Heart left ventricle (tissue), 16 donors: Measurements from ENCODE around the gene PEF1. TPM values are rescaled to one million over a fixed set of nuclear protein-coding genes. Genes with fewer than 3 reads are reported as not detected.

Experiments used
- ATAC-seq, 4 donors: fragments of 200-7000 bp; cut with Tn5 transposase; one replicate each; pipeline ENCODE4 v1.9.1; 2020 to 2022; ENCODE audit warnings: moderate library complexity in 4 of 4, mild to moderate bottlenecking in 3 of 4, moderate number of reproducible peaks in 1 of 4
- DNase-seq, 5 donors: peaks; one replicate each; pipeline ENCODE4 v3.0.0-alpha.2; 2020
- H3K27ac ChIP-seq, 12 donors: fragments of 200-600 bp; sonication (generic) in 4 of 12; one replicate each; pipeline versions ENCODE4 v1.5.0 to v1.8.0; 2016 to 2022; ENCODE audit warnings: mild to moderate bottlenecking in 2 of 12
- H3K27me3 ChIP-seq, 9 donors: fragments of 200-600 bp; sonication (generic) in 2 of 9; one replicate each; pipeline versions ENCODE4 v1.5.1 to v1.8.0; 2016 to 2022; ENCODE audit warnings: mild to moderate bottlenecking in 3 of 9
- H3K36me3 ChIP-seq, 9 donors: fragments of 200-600 bp; sonication (generic) in 2 of 9; one replicate each; pipeline versions ENCODE4 v1.5.0 to v1.8.0; 2018 to 2022; ENCODE audit warnings: mild to moderate bottlenecking in 2 of 9
- H3K4me1 ChIP-seq, 12 donors: fragments of 200-600 bp; sonication (generic) in 4 of 12; one replicate each; pipeline versions ENCODE4 v1.5.0 to v1.8.0; 2016 to 2022; ENCODE audit warnings: mild to moderate bottlenecking in 3 of 12
- H3K4me3 ChIP-seq, 12 donors: fragments of 200-600 bp; sonication (generic) in 4 of 12; one replicate each; pipeline versions ENCODE4 v1.5.0 to v1.8.0; 2017 to 2022; ENCODE audit warnings: mild to moderate bottlenecking in 9 of 12, moderate library complexity in 4 of 12
- H3K9me3 ChIP-seq, 12 donors: fragments of 200-600 bp; sonication (generic) in 4 of 12; one replicate each; pipeline versions ENCODE4 v1.5.0 to v1.8.0; 2016 to 2022; ENCODE audit warnings: mild to moderate bottlenecking in 1 of 12
- POLR2A ChIP-seq, 2 donors: fragments of 450-650 bp; IDR thresholded peaks; one replicate each; pipeline ENCODE4 v1.6.1; 2017; ENCODE audit warnings: antibody characterized with exemption in 2 of 2, mild to moderate bottlenecking in 2 of 2, moderate library complexity in 2 of 2
- WGBS, 4 donors: extraction: QIAGEN DNeasy Blood & Tissue Kit in 2 of 4; methylation state at CpG; one replicate each; pipeline versions ENCODE4 v1.1.5 to v1.1.7; 2013 to 2018; 5-methylcytosine and 5-hydroxymethylcytosine counted together
- intact Hi-C, 10 donors: fragments of 100-400 bp; cut with DNase I; formaldehyde crosslinking; loops; one replicate each; pipeline versions ENCODE4 v1.11.1 to v1.14.2; 2022
- polyA plus RNA-seq, 2 donors: library from polyadenylated mRNA; stranded (reverse); fragments of 200-250 nt; gene quantifications; one replicate each; pipeline ENCODE4 v1.2.3, GENCODE V29; 2013
- total RNA-seq, 9 donors: library from RNA; depleted of rRNA in 2 of 9; stranded (reverse); fragments of >200 nt in 2 of 9; fragmentation: NEBNext Ultra II Directional in 3 of 9; extraction: Animal tissue kit (Norgen Biotek cat#: 25700) in 3 of 9; gene quantifications; one replicate each; pipeline versions ENCODE4 v1.1.0 to v1.2.4, GENCODE V29; 2016 to 2023
- TF ChIP-seq, protein P1 (sequence below), 12 donors: fragments of 200-600 bp; sonication (generic) in 4 of 12; IDR thresholded peaks; one replicate each; pipeline versions ENCODE4 v1.5.0 to v1.8.0; 2018 to 2022; ENCODE audit warnings: antibody characterized with exemption in 12 of 12, mild to moderate bottlenecking in 5 of 12
- donor health status: ischemic (EF 13 %, LVEDD 7.1; RV severe dilation, severe dysfunction).
- donor health status: healthy with polysubstance abuse.
- donor health status: DM: no; HTN: yes; CAD: no.
- donor health status: DM: no; HTN: no; CAD: no.
- donor health status: ischemic (EF 25% LVEDD 6.9; RV normal size, moderate dysfunction).
- donor health status: ischemic (EF 25% LVEDD 5.7; RV mildly dilated, moderate dysfunction).
- donor health status: healthy.
- donor health status: DM: yes; HTN: yes; CAD: no.
- donor health status: ischemic (EF 35%, LVEDD 5.7; RV mildly dilated, moderate dysfunction).
- donor health status: nonischemic (EF 11% LVEDD 7.7; RV severe dilation, severe dysfunction).
- donor health status: DM: yes; HTN: yes; CAD: no.
- donor health status: PGD.
- donor health status: ischemic (EF 29% LVEDD 5.4; RV normal size, mild dysfunction).
- donor health status: nonischemic (EF 23%, LVEDD 6.1; RV moderate dilation, normal function).

The PEF1 gene
- total and polyA plus RNA-seq, 11 donors = 32.2 to 106 (median 42.4) TPM

GRCh38 chr1:31643976-31644559 is 608 bp downstream of the PEF1 start:
- intact Hi-C loops = loop anchor here in 1 of 10 donors (2.0 kb wide), 1 partner anchor 71 kb away; no protein-coding TSS in a partner anchor
- ATAC-seq (peak in 2 of 4 donors; percentile 47 to 61), DNase-seq (no peak)
- Histone ChIP-seq H3K27me3 (no peaks in the 10 kb centered on the region), H3K9me3 (no peaks in the 10 kb centered on the region), H3K36me3 (peaks cover 0 to 4% (median 0%) of the 10 kb centered on the region in 9 donors), H3K4me3 (peak overlapping the region; percentile 78 to 99 (median 86)), H3K27ac (peak overlapping the region; percentile 94 to 100 (median 98)), H3K4me1 (peaks cover 0 to 86% (median 64%) of the 10 kb centered on the region in 12 donors)
- no peak for TF ChIP-seq POLR2A (IDR thresholded peaks at IDR 0.05)
- TF ChIP-seq, protein P1, sequence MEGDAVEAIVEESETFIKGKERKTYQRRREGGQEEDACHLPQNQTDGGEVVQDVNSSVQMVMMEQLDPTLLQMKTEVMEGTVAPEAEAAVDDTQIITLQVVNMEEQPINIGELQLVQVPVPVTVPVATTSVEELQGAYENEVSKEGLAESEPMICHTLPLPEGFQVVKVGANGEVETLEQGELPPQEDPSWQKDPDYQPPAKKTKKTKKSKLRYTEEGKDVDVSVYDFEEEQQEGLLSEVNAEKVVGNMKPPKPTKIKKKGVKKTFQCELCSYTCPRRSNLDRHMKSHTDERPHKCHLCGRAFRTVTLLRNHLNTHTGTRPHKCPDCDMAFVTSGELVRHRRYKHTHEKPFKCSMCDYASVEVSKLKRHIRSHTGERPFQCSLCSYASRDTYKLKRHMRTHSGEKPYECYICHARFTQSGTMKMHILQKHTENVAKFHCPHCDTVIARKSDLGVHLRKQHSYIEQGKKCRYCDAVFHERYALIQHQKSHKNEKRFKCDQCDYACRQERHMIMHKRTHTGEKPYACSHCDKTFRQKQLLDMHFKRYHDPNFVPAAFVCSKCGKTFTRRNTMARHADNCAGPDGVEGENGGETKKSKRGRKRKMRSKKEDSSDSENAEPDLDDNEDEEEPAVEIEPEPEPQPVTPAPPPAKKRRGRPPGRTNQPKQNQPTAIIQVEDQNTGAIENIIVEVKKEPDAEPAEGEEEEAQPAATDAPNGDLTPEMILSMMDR (IDR thresholded peaks at IDR 0.05) = no peak
- WGBS, 4 donors = 4 to 24% (median 7%) methylated on average over 4 to 18 of the region's 18 CpGs

- intact Hi-C loops = no loop called here
- DNase-seq (no peak), ATAC-seq (no peak)
- no peak for TF ChIP-seq POLR2A (IDR thresholded peaks at IDR 0.05)
- TF ChIP-seq, protein P1 (IDR thresholded peaks at IDR 0.05) = no peak
- peak overlapping the region in 1 of 12 donors; percentile 93 for H3K4me3 ChIP-seq
- no peaks in the 10 kb centered on the region for H3K27me3 ChIP-seq
- H3K4me1 ChIP-seq = peaks cover 0 to 85% (median 69%) of the 10 kb centered on the region in 12 donors
- H3K36me3 ChIP-seq = peaks cover 0 to 9% (median 0%) of the 10 kb centered on the region in 9 donors
- H3K9me3 ChIP-seq = no peaks in the 10 kb centered on the region
- WGBS, 4 donors = 91 to 92% (median 92%) methylated on average over 3 of the region's 3 CpGs
- peak overlapping the region in 2 of 12 donors; percentile 9 to 96 for H3K27ac ChIP-seq
Measured at GRCh38 chr1:31642897-31643296, 1.8 kb downstream of the PEF1 start.

DNA sequence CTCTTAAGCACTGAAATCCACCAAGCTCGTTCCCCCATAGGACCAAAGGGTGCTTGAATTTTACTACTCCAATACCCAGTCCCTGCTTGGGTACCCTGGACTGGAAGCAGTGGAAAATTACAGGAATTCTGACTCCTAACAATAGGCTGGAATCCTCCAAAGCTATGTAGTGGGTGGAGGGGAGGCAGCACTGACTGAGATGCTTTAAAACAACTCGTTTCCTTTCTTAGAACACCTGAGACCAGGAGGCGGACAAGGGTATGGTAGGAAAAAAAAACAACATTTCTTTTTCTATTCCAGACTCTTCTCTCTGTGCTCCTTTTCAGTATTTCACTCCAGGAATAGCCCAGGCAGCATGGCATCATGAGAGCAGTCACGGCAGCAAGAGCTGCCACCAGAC is 2.3 kb downstream of the PEF1 start:
- WGBS, 4 donors = 71 to 79% (median 77%) methylated on average over 4 of the region's 4 CpGs
- Histone ChIP-seq H3K9me3 (no peaks in the 10 kb centered on the region), H3K36me3 (peaks cover 0 to 9% (median 0%) of the 10 kb centered on the region in 9 donors), H3K4me1 (peaks cover 0 to 85% (median 68%) of the 10 kb centered on the region in 12 donors), H3K27ac (peak overlapping the region in 2 of 12 donors; percentile 9 to 96), H3K4me3 (no peak overlapping the region), H3K27me3 (no peaks in the 10 kb centered on the region)
- no peak for ATAC-seq
- no peak for TF ChIP-seq POLR2A (IDR thresholded peaks at IDR 0.05)
- TF ChIP-seq, protein P1 (IDR thresholded peaks at IDR 0.05) = no peak
- DNase-seq = no peak
- intact Hi-C loops = no loop called here

GRCh38 chr1:31640964-31641363 is 3.7 kb downstream of the PEF1 start:
- Histone ChIP-seq H3K4me3 (no peak overlapping the region), H3K27ac (peak overlapping the region in 8 of 12 donors; percentile 4 to 48 (median 20)), H3K36me3 (peaks cover 0 to 9% (median 0%) of the 10 kb centered on the region in 9 donors), H3K4me1 (peaks cover 0 to 90% (median 69%) of the 10 kb centered on the region in 12 donors), H3K27me3 (no peaks in the 10 kb centered on the region), H3K9me3 (no peaks in the 10 kb centered on the region)
- intact Hi-C loops = no loop called here
- DNase-seq (no peak), ATAC-seq (no peak)
- WGBS, 4 donors = 39 to 66% (median 56%) methylated on average over 4 of the region's 4 CpGs
- TF ChIP-seq POLR2A (IDR thresholded peaks at IDR 0.05) = no peak
- TF ChIP-seq, protein P1 (IDR thresholded peaks at IDR 0.05) = no peak
